IMR-90 (cell line): ENCODE measurements around the gene ETV6. TPM values are rescaled to one million over a fixed set of nuclear protein-coding genes. Genes with fewer than 3 reads are reported as not detected.

Experiments used
- ATAC-seq: fragments of 200-7000 bp; cut with Tn5 transposase; 2 replicates; pipeline ENCODE4 v1.9.1; 2020; ENCODE audit warnings: low read depth, mild to moderate bottlenecking, moderate library complexity
- BruUV-seq: library from RNA; stranded (reverse); fragments of 400-500 nt; replicated peaks from 2 replicates; lab custom pipeline; 2021; lab: Mats Ljungman, UMichigan
- CTCF ChIA-PET: fragments of 300-600 bp; formaldehyde crosslinking; extraction: SDS; loops from one replicate; lab custom pipeline; 2021; ENCODE audit warnings: antibody characterized with exemption; lab: Yijun Ruan, JAX
- POLR2A ChIA-PET: fragments of 300-600 bp; sonication (Branson Sonifier 250); formaldehyde crosslinking; loops from one replicate; lab custom pipeline; 2022; ENCODE audit warnings: antibody characterized with exemption; ENCODE audit not compliant: unreplicated experiment; lab: Charles Lee
- DNase-seq: peaks from one replicate; pipeline ENCODE4 v3.0.0; 2013
- H2AFZ ChIP-seq: replicated peaks from 2 replicates; pipeline ENCODE3; 2013; ENCODE audit warnings: low read length, mild to moderate bottlenecking; ENCODE audit not compliant: poor library complexity
- H2AK5ac ChIP-seq: 2 replicates; pipeline ENCODE4 v1.6.1; 2013; ENCODE audit warnings: low read depth, low read length, inconsistent platforms
- H2AK9ac ChIP-seq: replicated peaks from 2 replicates; pipeline ENCODE3; 2013; ENCODE audit warnings: mild to moderate bottlenecking, low read depth, low read length, moderate library complexity; ENCODE audit not compliant: poor library complexity
- H2BK120ac ChIP-seq: 2 replicates; pipeline ENCODE4 v1.6.1; 2013; ENCODE audit warnings: low read depth, low read length, inconsistent platforms
- H2BK15ac ChIP-seq: 3 replicates; pipeline ENCODE4 v1.6.1; 2013; ENCODE audit warnings: low read depth, low read length, inconsistent platforms
- H2BK20ac ChIP-seq: 2 replicates; pipeline ENCODE4 v1.6.1; 2013; ENCODE audit warnings: low read depth, mild to moderate bottlenecking, inconsistent platforms, low read length, moderate library complexity
- H2BK5ac ChIP-seq: 2 replicates; pipeline ENCODE4 v1.6.1; 2013; ENCODE audit warnings: mild to moderate bottlenecking, low read depth, low read length, inconsistent platforms; ENCODE audit not compliant: poor library complexity, severe bottlenecking
- H3K14ac ChIP-seq: replicated peaks from 2 replicates; pipeline ENCODE4 v1.6.1; 2013; ENCODE audit warnings: low read depth, low read length, inconsistent platforms
- H3K18ac ChIP-seq: 2 replicates; pipeline ENCODE4 v1.6.1; 2013; ENCODE audit warnings: low read depth, low read length, control low read depth
- H3K23ac ChIP-seq: 2 replicates; pipeline ENCODE4 v1.6.1; 2013; ENCODE audit warnings: low read depth, low read length, inconsistent platforms
- H3K27ac ChIP-seq: 2 replicates; pipeline ENCODE4 v1.5.1; 2013; ENCODE audit warnings: mild to moderate bottlenecking, control low read depth, low read length; ENCODE audit not compliant: insufficient read depth
- H3K27me3 ChIP-seq: 2 replicates; pipeline ENCODE4 v1.6.1; 2013; ENCODE audit warnings: low read length; ENCODE audit not compliant: control insufficient read depth, insufficient read depth
- H3K36me3 ChIP-seq: 2 replicates; pipeline ENCODE4 v1.6.1; 2013; ENCODE audit warnings: low read length, mixed read lengths; ENCODE audit not compliant: control insufficient read depth, insufficient read depth
- H3K4ac ChIP-seq: 2 replicates; pipeline ENCODE4 v1.6.1; 2013; ENCODE audit warnings: low read depth, low read length, inconsistent platforms
- H3K4me1 ChIP-seq: 2 replicates; pipeline ENCODE4 v1.6.1; 2013; ENCODE audit warnings: low read length, mixed read lengths; ENCODE audit not compliant: control insufficient read depth, insufficient read depth
- H3K4me2 ChIP-seq: 2 replicates; pipeline ENCODE4 v1.6.1; 2013; ENCODE audit warnings: low read depth, mild to moderate bottlenecking, control low read depth, low read length, moderate library complexity
- H3K4me3 ChIP-seq: 2 replicates; pipeline ENCODE4 v1.5.1; 2013; ENCODE audit warnings: low read depth, mild to moderate bottlenecking, control low read depth, low read length, moderate library complexity; ENCODE audit not compliant: insufficient read depth
- H3K56ac ChIP-seq: 2 replicates; pipeline ENCODE4 v1.6.1; 2013; ENCODE audit warnings: low read length, inconsistent platforms; ENCODE audit not compliant: insufficient read depth; ENCODE audit errors: extremely low read depth
- H3K79me1 ChIP-seq, 2 experiments: 2 replicates each; pipeline ENCODE4 v1.6.1; 2013; ENCODE audit warnings: low read length in 2 of 2, inconsistent platforms in 1 of 2, low read depth in 1 of 2
- H3K9ac ChIP-seq: 2 replicates; pipeline ENCODE4 v1.6.1; 2013; ENCODE audit warnings: low read depth, low read length, control low read depth
- H3K9me1 ChIP-seq: 2 replicates; pipeline ENCODE4 v1.6.1; 2013; ENCODE audit warnings: low read length, inconsistent platforms; ENCODE audit not compliant: insufficient read depth
- H3K9me3 ChIP-seq: 2 replicates; pipeline ENCODE4 v1.6.1; 2013; ENCODE audit warnings: low read length; ENCODE audit not compliant: control insufficient read depth, insufficient read depth
- H4K20me1 ChIP-seq: 2 replicates; pipeline ENCODE4 v1.6.1; 2013; ENCODE audit warnings: low read length, inconsistent platforms; ENCODE audit not compliant: insufficient read depth
- H4K5ac ChIP-seq: 2 replicates; pipeline ENCODE4 v1.6.1; 2013; ENCODE audit warnings: mild to moderate bottlenecking, low read depth, low read length, control low read depth
- H4K8ac ChIP-seq, 2 experiments: 2 replicates each; pipeline ENCODE4 v1.6.1; 2013; ENCODE audit warnings: low read depth in 2 of 2, low read length in 2 of 2, control low read depth in 1 of 2, inconsistent platforms in 1 of 2
- H4K91ac ChIP-seq: 2 replicates; pipeline ENCODE4 v1.6.1; 2013; ENCODE audit warnings: low read depth, low read length, inconsistent platforms; ENCODE audit not compliant: insufficient read depth
- MXI1 ChIP-seq: IDR thresholded peaks from 2 replicates; pipeline ENCODE4 v1.6.1; 2012; ENCODE audit warnings: low read depth, mild to moderate bottlenecking, low read length, moderate library complexity, borderline replicate concordance
- WGBS, 2 experiments: methylation state at CpG; one replicate each; pipeline versions ENCODE4 v1.1.5 to v1.1.7; 2013; ENCODE audit warnings: missing lambda C conversion rate in 2 of 2; ENCODE audit not compliant: insufficient read length in 1 of 2; ENCODE audit errors: extremely low coverage in 2 of 2; 5-methylcytosine and 5-hydroxymethylcytosine counted together
- dilution Hi-C: fragments of 300-500 bp; cut with HindIII; formaldehyde crosslinking; loops from one replicate; pipeline ENCODE4 v1.14.3; 2018; ENCODE audit warnings: low sequenced_read_pairs; ENCODE audit not compliant: unreplicated experiment
- in situ Hi-C: fragments of 300-500 bp; cut with MboI; formaldehyde crosslinking; loops from 3 replicates; pipeline ENCODE4 v1.14.3; 2019; ENCODE audit warnings: low sequenced_read_pairs, inconsistent platforms, mixed read lengths
- intact Hi-C: fragments of 100-400 bp; cut with micrococcal nuclease; formaldehyde crosslinking; loops from 2 replicates; pipeline ENCODE4 v1.10.0; 2022
- polyA plus RNA-seq, 3 experiments: library from polyadenylated mRNA; depleted of rRNA; stranded (reverse); fragments of >200 nt; gene quantifications; 2 replicates each; pipeline ENCODE4 v1.2.3, GENCODE V29; 2012; ENCODE audit warnings: low replicate concordance in 1 of 3
- total RNA-seq: library from RNA; depleted of rRNA; stranded (reverse); fragments of >200 nt; gene quantifications from 2 replicates; pipeline ENCODE4 v1.2.3, GENCODE V29; 2012

ETV6 gene
- total and polyA plus RNA-seq, 2 of the 4 experiments (the other 2 are of a cell fraction) = 8.4 to 9.9 TPM

GRCh38 chr12:11677752-11678151, 28.3 kb downstream of the ETV6 start:
- H4K8ac ChIP-seq = no peak overlapping the region
- CTCF ChIA-PET = no interaction called here
- peaks cover 16% of the 10 kb centered on the region; the same call in 1 of the 2 replicates for H3K9me1 ChIP-seq
- no peak overlapping the region for H2AK9ac ChIP-seq
- no peak overlapping the region for H3K4me2 ChIP-seq
- H3K4me1 ChIP-seq = peaks cover 15% of the 10 kb centered on the region
- H2BK15ac ChIP-seq = no peak overlapping the region
- no peak overlapping the region for H2BK120ac ChIP-seq
- no peak overlapping the region for H4K91ac ChIP-seq
- no peak overlapping the region for H3K23ac ChIP-seq
- H3K79me1 ChIP-seq = peaks cover 44 to 74% of the 10 kb centered on the region in 2 experiments
- in situ Hi-C loops = no loop called here
- no peak for ATAC-seq
- H2AFZ ChIP-seq = no peak overlapping the region
- no peak overlapping the region for H3K56ac ChIP-seq
- intact Hi-C loops = no loop called here
- H3K18ac ChIP-seq = no peak overlapping the region
- H3K4ac ChIP-seq = no peak overlapping the region
- WGBS, 2 experiments = 80% methylated on average over 1 of the region's 7 CpGs; no CpG with 5 or more reads in 1 of the 2 experiments
- dilution Hi-C loops = no loop called here
- H2AK5ac ChIP-seq = no peak overlapping the region
- no peak overlapping the region for H3K14ac ChIP-seq
- no peak overlapping the region for H3K4me3 ChIP-seq
- H2BK5ac ChIP-seq = no peak overlapping the region
- H3K9me3 ChIP-seq = no peaks in the 10 kb centered on the region
- no peak for TF ChIP-seq MXI1
- no peak overlapping the region for H3K27ac ChIP-seq
- H3K9ac ChIP-seq = no peak overlapping the region
- peaks cover 58% of the 10 kb centered on the region for H4K20me1 ChIP-seq
- H4K5ac ChIP-seq = no peak overlapping the region
- no peaks in the 10 kb centered on the region for H3K27me3 ChIP-seq
- no TSS peak for BruUV-seq
- DNase-seq = no peak
- POLR2A ChIA-PET = no interaction called here
- no peak overlapping the region for H2BK20ac ChIP-seq
- H3K36me3 ChIP-seq = peaks cover 5% of the 10 kb centered on the region
